HG03159 (cell line): ENCODE data around the gene EML6.

Experiments
- ATAC-seq: cut with Tn5 transposase; IDR thresholded peaks from one replicate; pipeline ENCODE4 v1.9.1; 2021; ENCODE audit warnings: mild to moderate bottlenecking, moderate library complexity; ENCODE audit not compliant: unreplicated experiment

Gene EML6

GRCh38 chr2:54789878-54790277, 66.4 kb downstream of the EML6 start:
- no peak for ATAC-seq

GRCh38 chr2:54791831-54792230, 68.4 kb downstream of the EML6 start:
- no peak for ATAC-seq

- no peak for ATAC-seq
Observed at GRCh38 chr2:54797307-54797706, 73.8 kb downstream of the EML6 start.

GRCh38 chr2:54801352-54801751, 77.9 kb downstream of the EML6 start:
- ATAC-seq: no peak

- ATAC-seq: no peak
Observed at GRCh38 chr2:54803783-54804751, 80.6 kb downstream of the EML6 start.

- no peak for ATAC-seq
Observed at GRCh38 chr2:54805255-54805654, 81.8 kb downstream of the EML6 start.

GRCh38 chr2:54806975-54807374, 83.5 kb downstream of the EML6 start:
- no peak for ATAC-seq

- ATAC-seq: no peak
Observed at GRCh38 chr2:54808661-54809060, 85.2 kb downstream of the EML6 start.

- ATAC-seq: no peak
Observed at GRCh38 chr2:54809819-54810218, 86.4 kb downstream of the EML6 start.

GRCh38 chr2:54810246-54810645, 86.8 kb downstream of the EML6 start:
- ATAC-seq: no peak

GRCh38 chr2:54813584-54813983, 90.1 kb downstream of the EML6 start:
- no peak for ATAC-seq

- ATAC-seq: no peak
Observed at GRCh38 chr2:54814389-54815147, 91.1 kb downstream of the EML6 start.

- ATAC-seq: no peak
Observed at GRCh38 chr2:54815148-54815539, 91.7 kb downstream of the EML6 start.

GRCh38 chr2:54818226-54818625, 94.8 kb downstream of the EML6 start:
- no peak for ATAC-seq

- ATAC-seq: no peak
Observed at GRCh38 chr2:54820558-54820957, 97.1 kb downstream of the EML6 start.

GRCh38 chr2:54824567-54824966, 101.1 kb downstream of the EML6 start:
- ATAC-seq: no peak

- no peak for ATAC-seq
Observed at GRCh38 chr2:54830546-54830945, 107.1 kb downstream of the EML6 start.

- ATAC-seq: no peak
Observed at GRCh38 chr2:54831480-54831879, 108.0 kb downstream of the EML6 start.

- ATAC-seq: no peak
Observed at GRCh38 chr2:54834721-54835120, 111.3 kb downstream of the EML6 start.

GRCh38 chr2:54836477-54836876, 113.0 kb downstream of the EML6 start:
- ATAC-seq: no peak

GRCh38 chr2:54838585-54839035, 115.1 kb downstream of the EML6 start:
- ATAC-seq: peak; percentile 83
